Right ventricle myocardium superior (tissue), 1 donor: ENCODE data around the gene KRTAP24-1. TPM values are rescaled to one million over a fixed set of nuclear protein-coding genes. Genes with fewer than 3 reads are reported as not detected.

Experiments
- ATAC-seq: fragments of 200-7000 bp; cut with Tn5 transposase; one replicate; pipeline ENCODE4 v1.9.1; 2020; ENCODE audit warnings: mild to moderate bottlenecking; ENCODE audit not compliant: poor library complexity
- DNase-seq: peaks from one replicate; pipeline ENCODE4 v3.0.0-alpha.2; 2020
- intact Hi-C: fragments of 100-400 bp; cut with DNase I; formaldehyde crosslinking; loops from one replicate; pipeline ENCODE4 v1.11.2; 2022
- long read RNA-seq: library from polyadenylated mRNA; unstranded; transcript quantifications from one replicate; pipeline ENCODE4 v2.0.0, GENCODE V29; 2021
- total RNA-seq: library from RNA; stranded (reverse); fragmentation: NEBNext Ultra II Directional; extraction: Animal tissue kit (Norgen Biotek cat#: 25700); gene quantifications from one replicate; pipeline ENCODE4 v1.2.1, GENCODE V29; 2021
- donor health status: DM: no; HTN: yes; CAD: no; lungs with severe emphysema.

The KRTAP24-1 gene
- not detected for total RNA-seq
- long read RNA-seq, result 0 reads

- intact Hi-C loops, result no loop called here
- DNase-seq (no peak), ATAC-seq (no peak)
These were observed at the start of gene KRTAP24-1 for GRCh38 chr21:30282850-30283249. Gene KRTAP24-1 (minus strand): TSS chr21:30282950. CDS start chr21:30282932, 18 bp downstream.

GRCh38 chr21:30329203-30329875, 46.6 kb upstream of the KRTAP24-1 start:
- intact Hi-C loops, result no loop called here
- ATAC-seq (no peak), DNase-seq (no peak)

DNA sequence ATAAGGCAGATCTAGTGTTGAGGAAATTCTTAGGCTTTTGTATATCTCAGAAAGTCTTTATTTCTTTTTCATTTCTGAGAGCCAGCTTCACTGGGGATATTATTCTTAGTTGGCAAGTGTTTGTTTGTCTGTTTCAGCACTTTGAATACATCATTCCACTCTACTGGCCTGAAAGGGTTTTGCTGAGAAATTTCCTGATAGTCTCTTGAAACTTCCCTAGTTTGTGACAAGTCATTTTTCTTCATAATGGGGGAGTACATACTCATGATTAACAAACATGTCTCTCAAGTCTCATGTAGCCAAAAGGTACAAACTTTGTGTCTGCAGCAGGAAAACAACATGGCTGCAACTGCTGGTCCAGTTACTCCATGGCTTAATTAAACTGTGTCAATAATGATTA, 43.6 kb upstream of the KRTAP24-1 start:
- ATAC-seq, result no peak
- DNase-seq, result no peak
- intact Hi-C loops, result no loop called here

DNA sequence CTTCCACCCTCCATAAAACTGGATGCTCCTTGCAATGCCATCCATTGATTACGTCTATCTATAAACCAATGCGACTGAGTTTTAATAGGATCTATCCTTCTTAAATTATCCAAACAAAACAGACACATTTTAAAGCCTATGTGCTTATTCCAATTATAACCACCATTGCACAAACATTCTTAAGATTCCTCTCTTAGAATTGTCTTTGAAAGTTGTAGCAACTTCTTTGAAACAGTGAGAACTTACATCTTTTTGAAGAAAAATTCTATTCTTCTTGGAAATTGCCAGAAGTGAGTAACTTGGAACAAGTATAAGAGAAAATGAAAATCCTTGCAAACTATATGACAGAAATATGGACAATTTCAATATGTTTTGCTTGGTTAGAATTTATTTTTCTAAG, 37.5 kb upstream of the KRTAP24-1 start, which contains the start of gene KRTAP26-1:
KRTAP26-1 (minus strand) TSS at position 101 of the 400 bp plus-strand sequence. CDS start 280 bp downstream, outside the sequence.
- intact Hi-C loops, result no loop called here
- no peak for ATAC-seq
- DNase-seq, result no peak

DNA sequence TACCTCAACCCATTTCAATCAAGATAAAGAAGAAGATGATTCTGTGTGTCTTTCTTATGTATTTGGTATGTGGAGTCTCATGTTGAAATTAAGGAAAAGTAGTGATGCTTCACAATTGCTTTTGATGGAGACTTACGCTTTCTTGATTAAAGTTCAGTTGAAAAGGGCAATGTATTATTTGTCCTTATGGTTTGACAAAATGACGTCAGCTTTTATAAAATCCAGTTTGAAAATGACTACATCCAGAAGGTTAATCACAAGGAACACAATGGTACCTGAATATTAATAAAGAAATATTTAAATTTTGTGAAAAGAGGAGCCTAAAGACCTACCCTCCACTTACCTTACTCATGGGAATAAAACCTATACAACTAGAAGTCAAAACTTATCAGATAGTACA, 33.0 kb upstream of the KRTAP24-1 start:
- no peak for DNase-seq
- ATAC-seq, result no peak
- intact Hi-C loops, result no loop called here

DNA sequence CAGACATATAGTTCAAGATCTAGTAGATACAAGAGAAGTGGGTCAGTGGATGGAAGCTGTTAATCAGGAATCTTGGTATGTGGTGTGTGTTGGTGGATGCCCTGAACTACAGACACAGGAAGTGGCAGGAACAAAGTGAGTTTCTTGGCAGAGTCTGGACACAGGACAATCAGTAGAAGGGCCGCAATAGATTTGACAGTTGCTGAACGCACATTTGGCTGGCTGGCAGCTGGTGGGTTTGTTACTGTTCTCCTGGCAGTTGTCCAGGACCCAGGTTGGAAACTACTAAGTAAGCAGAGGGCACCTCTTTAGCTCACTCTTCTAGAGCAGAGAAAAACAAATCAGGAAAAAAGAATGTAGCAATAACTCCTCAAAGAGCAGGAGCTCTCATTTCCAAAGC, 24.1 kb upstream of the KRTAP24-1 start:
- ATAC-seq (no peak), DNase-seq (no peak)
- intact Hi-C loops, result no loop called here

DNA sequence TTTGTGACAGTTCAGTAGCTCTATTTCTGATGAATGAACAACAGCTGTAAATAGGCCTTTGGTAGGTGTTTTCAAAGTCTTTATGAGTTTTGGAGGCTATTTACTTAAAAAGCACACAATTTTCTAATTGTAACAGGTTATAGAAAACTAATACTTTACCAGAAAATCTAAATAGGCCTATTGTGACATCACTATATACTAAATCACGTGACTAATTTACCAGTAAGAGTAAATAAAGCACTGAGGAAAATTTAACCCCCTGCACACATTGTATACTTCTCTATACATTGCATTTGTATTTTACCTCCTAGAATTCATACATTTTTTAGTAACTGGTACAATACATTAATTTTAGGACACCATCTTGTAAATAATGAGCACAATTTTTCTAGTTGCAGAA, 22.4 kb upstream of the KRTAP24-1 start:
- no peak for DNase-seq
- intact Hi-C loops, result no loop called here
- no peak for ATAC-seq

GRCh38 chr21:30289215-30289614, 6.5 kb upstream of the KRTAP24-1 start, which contains the start of gene KRTAP25-1:
Gene KRTAP25-1 (minus strand): TSS chr21:30289514. CDS start chr21:30289490, 24 bp downstream.
- no peak for ATAC-seq
- intact Hi-C loops, result no loop called here
- DNase-seq, result no peak

DNA sequence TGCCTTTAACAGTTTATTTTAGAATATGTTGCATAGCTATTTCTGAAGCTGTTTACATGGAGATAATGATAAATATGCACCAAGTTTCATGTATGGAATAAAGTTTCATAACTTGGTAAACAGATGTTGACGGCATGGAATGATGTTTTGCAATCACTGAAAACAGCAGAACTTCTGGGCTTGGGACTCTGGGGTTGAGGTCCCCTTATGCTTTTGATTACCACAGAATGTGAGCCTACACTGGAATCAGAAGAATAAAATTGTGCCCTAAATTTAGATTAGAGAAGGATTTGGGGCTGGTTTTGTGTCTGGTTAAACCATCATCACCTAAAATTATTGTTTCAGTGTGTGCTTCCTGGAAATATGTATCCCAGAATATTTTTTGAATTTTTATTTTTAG, 11.1 kb downstream of the KRTAP24-1 start:
- DNase-seq, result no peak
- intact Hi-C loops, result no loop called here

DNA sequence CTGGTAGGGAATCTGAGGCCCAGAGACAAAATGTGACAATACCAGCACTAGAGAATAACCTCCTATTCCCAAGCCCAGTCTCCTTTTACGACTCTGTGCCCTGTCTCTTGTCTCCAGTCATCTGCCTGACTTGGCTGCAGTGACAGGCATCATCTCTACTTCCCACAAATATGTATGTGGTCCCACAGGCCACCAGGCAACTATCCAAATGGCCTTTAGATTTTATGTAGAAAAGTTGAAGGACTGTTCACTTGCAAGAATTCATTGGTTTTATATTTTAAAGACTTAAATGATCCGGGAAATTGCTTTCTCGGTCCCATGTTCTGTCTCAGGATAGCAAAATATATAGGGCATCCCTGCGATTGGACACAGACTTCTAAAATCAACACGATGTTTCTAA, 11.6 kb downstream of the KRTAP24-1 start:
- ATAC-seq (no peak), DNase-seq (no peak)
- intact Hi-C loops, result no loop called here

More for the DNA sequence above, 11.1 kb downstream of the KRTAP24-1 start:
- no peak for ATAC-seq

DNA sequence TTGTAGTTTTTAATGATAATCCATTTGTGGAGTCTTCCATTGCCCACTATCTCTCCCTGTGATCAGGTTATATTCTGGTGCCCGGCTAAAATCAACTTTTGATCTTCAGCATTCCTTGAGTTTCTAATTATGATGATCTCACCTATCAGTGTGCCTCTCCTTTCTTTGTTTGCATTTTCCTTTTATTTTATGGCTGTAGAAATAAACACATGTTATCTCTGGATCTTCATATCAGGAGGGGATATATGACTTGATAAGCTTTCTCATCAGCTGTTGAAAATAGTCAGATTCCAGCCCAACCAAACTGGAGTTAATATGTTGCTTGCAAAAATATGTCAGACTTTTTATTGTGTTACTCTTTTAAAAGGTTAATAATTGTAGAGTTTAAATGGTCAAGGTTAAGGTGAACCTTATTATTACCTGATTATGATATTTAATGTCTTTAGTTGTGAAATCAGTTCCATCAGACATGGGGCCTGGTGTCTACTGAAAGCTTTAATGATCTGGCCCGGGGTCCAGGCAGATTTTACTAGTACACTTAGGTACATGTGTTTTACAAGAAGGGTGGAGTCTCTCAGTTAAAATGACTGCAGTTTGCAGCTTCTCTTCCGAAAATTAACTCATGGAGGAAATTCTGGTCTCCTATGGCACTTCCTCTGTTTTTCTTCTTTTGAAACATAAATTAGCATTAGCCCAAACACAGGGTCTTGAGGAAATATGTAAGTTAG, 12.8 kb downstream of the KRTAP24-1 start:
- intact Hi-C loops, result no loop called here
- DNase-seq (no peak), ATAC-seq (no peak)

DNA sequence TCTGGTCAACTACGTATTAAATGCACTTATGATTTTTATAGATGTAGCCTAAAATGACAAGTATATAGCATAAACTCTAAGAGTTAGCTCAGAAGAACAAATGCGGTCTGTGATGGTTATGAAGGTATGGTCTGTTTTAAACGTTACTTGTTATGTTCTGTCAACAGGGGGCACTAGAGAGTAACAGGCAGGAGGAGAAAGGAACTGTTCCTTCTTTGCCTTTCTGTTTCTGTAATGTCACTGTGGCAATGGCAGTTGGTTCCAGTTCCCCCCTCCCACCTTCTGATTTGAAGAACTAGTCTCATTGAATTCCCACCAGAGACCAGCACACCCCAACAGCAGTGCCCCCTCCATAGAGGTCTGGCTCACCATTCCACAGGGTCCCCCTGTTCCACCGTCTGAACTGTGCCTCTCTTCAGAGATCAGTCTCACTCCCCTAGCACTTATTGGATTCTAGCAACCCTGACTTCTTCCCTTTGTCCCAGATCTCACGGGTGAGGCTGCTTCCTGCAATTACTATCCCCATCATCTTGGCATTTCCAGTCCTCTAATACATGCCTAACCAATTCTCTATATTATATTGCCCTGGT, 14.0 kb downstream of the KRTAP24-1 start:
- ATAC-seq (no peak), DNase-seq (no peak)

DNA sequence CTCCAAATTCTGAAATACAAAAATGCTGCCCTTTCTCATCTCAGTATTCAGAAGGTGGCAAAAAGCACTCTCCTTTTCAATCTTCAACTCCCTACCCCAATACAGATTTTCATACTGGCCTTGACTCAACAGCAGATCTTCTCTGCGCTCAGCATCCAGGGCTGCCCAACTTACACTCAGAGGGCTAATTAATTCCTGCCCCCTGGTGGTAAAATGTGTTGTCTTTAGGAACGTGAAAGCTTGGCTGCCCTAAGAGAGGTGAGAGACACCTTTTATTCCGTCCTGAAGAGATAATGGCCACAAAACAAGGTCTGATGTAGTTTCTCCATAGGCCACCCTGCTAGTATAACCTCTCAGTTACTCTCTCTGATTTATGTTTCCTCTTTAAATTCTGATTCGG, 25.0 kb downstream of the KRTAP24-1 start:
- ATAC-seq (no peak), DNase-seq (no peak)
- intact Hi-C loops, result no loop called here

More for the DNA sequence above, 14.0 kb downstream of the KRTAP24-1 start:
- intact Hi-C loops, result no loop called here

DNA sequence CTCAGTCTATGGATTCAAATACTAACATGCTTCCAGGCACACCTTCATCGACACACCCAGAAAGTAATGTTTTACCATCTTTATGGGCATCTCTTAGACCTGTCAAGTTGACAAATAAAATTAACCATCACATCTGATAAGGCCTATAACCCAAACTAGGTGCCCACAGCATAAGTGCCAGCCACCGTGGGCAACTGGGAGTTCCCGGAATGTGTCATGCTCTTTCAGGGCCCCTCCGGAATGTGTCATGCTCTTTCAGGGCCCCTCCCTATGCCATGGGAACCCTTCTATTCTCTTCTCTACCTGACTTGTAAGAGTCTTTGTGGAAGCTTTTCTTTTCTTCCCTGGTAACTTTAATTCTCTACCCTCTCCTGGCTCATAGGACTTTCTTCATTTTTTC, 26.6 kb downstream of the KRTAP24-1 start:
- intact Hi-C loops, result no loop called here
- ATAC-seq (no peak), DNase-seq (no peak)

DNA sequence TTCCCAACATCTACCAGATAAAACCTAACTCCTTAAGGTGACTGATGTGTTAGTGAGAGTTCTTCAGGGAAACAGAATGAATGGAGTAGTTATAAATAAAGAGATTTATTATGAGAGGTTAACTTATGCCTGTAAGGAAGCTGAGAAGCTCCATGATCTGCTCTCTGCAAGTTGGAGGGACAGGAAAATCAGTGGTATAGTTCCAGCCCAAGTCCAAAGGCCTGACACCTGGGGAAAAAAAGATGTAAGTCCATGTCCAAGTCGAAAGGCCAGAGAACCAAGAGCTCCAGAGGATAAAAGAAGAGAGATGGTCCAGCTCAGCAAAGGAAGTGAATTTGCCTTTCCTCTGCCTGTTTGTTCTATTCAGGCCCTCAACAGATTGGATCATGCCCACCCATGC, 27.1 kb downstream of the KRTAP24-1 start:
- ATAC-seq (no peak), DNase-seq (no peak)
- intact Hi-C loops, result no loop called here

- ATAC-seq (no peak), DNase-seq (no peak)
- intact Hi-C loops, result no loop called here
These were observed 31.0 kb downstream of the KRTAP24-1 start for GRCh38 chr21:30251781-30252180.

GRCh38 chr21:30249936-30250335, 32.8 kb downstream of the KRTAP24-1 start:
- DNase-seq (no peak), ATAC-seq (no peak)
- intact Hi-C loops, result no loop called here

GRCh38 chr21:30248844-30249243, 33.9 kb downstream of the KRTAP24-1 start:
- DNase-seq (no peak), ATAC-seq (no peak)
- intact Hi-C loops, result no loop called here

GRCh38 chr21:30245061-30245460, 37.7 kb downstream of the KRTAP24-1 start:
- intact Hi-C loops, result no loop called here
- ATAC-seq (no peak), DNase-seq (no peak)

DNA sequence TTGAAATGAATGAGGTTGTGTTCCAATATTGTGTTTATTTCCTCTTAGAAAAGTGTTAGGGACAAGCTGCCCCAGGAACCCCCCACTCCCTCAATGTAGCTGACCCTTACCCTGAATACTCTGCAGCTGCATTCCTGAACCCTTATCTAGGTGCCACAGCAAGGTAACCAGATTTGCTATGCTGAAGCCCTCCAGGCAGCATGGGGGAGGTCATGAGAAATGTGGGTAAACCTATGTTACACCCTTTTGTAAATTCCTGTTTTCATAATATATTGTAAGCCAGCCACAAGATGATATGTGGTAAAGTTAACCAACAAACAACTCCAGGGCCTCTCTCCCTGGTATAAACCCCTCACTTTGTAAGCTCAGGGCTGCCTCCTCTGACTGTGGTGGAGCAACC, 39.1 kb downstream of the KRTAP24-1 start:
- DNase-seq, result no peak
- intact Hi-C loops, result no loop called here
- ATAC-seq, result no peak
